GM21717 (cell line): ENCODE measurements around the gene ZNF746.
"Not testable (repeated sequence)": the region's sequence is repeated elsewhere in the genome, so short reads cannot be mapped to it uniquely, and the experiment has no call there.

Experiments
- ATAC-seq: cut with Tn5 transposase; IDR thresholded peaks from one replicate; pipeline ENCODE4 v1.9.1; 2021; ENCODE audit warnings: mild to moderate bottlenecking, moderate library complexity; ENCODE audit not compliant: unreplicated experiment

Gene ZNF746

DNA sequence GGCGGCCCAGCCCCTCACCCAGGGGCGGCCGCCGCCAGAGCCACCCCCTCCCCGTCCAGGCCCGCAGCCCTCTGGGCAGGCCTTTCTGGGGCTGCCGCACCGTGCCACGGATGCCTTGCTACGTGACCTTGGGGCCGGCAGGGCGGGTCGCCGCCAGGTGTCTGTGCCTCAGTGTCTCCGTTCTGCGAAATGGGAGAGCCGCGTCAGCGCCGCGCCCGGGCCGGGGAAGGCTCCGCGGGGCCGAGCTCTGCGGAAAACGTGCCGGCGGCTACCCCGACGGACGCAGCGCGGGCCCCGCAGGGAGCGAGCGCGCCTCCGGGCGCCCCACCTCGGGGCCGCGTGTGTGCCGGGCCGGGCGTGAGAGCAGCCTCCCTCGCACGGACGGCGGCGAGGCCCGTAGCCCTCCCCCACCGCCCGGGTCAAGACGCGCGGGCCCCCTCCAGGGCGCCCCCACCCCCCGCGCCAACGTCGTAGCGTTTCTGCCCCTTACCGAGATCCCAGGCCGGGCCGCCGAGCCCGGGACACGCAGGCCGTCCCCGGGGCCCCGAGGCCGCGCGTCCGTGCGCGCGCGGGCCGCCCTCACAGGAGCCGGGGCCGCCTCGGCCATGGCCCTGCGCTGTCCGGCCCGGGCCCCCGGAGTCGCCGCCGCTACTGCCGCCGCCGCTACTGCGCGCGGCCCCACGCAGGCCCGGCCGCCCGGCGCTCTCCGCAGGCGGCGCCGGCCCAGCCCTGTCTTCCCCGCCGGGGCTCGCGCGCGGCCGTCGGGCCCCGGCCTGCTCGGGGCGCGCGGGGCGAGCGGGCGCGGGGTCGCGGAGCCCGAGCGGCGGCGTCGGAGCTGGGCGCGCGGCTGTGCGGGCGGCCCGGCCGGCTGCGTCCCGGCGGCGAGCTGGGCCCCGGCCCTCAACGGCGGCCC, 37.8 kb downstream of the ZNF746 start:
- ATAC-seq, result peak; percentile 34

DNA sequence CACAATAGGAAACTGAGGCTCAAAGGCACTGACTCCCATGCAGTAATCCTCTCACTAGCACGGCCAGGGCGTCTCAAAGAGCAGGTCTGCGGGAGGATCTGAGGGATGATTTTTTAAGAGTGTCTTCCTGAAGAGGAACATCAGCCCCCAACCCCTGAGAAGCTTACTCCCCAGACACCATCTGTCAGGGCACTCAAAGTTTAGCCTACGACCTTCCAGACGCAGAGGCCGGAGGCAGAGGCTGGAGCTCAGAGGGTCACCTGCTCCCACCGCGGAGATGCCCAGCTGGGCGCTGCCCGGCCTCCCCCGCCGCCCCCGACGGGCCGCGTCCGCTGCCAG, 38.4 kb downstream of the ZNF746 start:
- no peak for ATAC-seq

DNA sequence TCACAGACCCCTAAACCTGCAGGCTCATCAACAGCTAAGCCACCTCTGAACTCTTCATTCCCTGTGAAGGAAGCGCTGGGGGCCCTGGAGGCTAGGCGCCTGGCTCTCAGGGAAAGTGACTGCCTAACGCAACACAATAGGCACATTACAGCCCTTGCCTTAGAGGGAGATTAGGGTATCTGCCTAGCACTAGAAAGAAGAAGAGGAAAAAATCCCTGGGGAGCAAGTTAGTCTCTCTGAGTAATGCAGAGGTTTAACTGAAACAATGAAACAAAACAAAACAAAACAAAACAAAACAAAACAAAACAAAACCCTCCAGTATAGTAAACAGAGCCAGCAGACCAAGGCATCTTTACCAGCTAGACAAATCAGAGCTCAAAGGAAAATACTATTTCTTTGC, 39.4 kb downstream of the ZNF746 start:
- ATAC-seq, result no peak

DNA sequence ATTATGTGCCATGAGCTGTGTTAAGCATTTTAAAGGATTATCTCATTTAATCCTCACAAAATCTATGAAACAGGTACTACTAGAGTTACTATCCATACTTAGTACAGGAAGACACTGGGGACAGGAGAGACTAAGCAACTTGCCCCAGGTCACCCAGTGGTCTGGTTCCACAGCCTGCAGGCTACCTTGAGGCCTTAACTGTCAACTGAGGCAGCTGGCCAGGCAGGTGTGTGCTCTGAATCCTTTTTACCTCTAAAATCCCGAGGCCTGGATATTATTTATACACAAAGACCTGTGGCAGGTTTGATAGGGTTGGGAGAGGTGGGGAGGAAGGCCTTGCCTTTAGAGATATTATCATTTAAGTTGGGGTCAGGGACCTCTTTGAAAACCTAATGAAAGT, 39.8 kb downstream of the ZNF746 start:
- no peak for ATAC-seq

DNA sequence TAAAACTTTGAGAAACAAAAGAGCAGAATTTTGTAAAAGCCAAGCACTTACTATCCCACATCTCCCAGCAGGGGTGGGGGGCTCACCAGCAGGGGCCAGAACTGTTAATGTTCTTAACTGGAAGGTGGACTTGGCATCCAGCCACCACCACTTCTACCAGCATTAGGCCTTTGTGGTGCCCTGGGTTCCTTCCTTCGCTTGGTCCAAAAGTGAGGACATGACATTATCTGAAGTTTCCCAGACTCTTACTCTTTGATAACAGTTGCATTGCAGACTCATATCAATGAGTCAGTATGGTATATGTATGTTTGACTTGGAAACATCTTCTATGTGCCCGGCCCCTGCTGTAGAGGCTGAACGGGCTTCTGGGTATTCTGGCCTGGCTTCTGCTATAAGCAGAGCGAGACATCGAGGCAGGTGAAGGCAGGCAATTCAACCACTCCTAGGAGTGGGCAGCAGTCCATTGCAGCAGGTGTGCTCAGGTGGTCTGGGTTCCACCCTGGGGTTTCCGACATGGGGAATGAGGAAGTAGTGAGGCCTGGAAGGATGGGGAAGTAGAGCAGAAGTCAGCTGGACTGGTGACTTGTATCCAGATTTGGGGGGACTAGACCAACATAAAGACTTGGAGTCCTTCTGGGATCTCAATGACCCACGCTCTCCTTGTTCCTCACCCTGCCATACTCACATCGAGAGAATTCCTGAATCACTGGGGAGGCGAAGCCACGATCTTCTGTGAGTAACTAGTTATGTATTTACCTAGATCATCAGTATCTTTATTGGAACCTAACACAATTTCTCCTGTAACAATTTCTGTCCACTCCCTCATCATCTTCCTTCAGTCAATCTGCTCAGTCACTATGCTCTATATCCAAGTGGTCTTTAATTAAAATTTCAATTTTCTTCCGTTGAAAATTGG, 40.8 kb downstream of the ZNF746 start:
- ATAC-seq, result no peak

DNA sequence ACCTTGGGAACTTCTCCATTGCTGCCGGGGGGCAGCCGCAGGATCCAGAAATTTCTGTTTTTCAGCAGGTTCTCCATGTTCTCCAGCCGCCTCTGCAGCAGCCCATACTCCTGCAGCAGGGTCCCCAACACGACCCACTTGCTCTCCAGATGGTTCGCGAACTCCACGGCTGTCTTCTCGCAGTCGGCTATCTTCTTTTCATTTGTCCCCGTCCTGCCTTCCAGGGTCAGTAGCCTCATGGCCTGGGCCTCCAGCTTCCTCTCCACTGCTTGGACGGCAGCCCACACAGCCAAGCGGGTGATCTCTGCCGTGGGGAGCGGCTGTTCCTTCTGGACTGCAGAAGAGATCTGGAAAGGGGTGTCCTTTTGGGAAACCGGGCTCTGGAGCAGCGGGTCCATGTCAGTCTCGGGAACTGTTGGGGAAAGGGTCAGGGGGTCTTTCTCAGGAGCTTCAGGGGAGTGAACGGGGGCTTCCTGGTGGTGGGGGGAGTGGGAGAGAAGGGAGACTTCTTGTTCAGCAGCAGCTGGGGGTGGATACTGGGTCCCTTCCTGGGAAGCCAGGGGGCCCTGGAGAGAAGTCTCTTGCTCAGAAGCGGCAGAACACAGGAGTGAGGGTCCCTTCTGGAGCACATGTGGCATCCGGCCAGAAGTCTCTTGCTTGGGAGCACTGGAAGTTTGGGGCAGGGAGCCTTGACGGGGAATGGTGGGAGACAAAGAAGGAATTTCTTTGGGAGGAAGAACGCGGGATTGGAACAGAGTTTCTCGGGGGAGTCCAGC, 42.2 kb downstream of the ZNF746 start:
- no peak for ATAC-seq

DNA sequence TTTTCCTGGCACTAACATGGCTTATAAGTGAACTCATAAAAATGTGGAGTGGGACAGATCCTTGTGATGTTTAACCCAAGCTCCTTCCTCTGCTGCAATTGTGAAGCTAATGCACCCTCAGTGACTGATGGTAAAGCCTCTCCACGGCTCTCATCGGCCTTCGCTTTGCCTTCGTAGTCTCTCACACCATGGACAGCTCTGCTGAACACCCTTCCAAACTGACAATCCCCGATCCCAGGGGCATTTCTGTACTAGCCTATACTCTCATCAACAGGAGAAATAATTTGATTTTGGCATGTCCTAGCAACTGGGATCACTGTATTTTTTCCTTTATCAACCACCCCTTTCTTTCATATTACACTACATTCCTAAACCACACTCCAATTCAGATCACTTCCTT, 42.9 kb downstream of the ZNF746 start:
- no peak for ATAC-seq

DNA sequence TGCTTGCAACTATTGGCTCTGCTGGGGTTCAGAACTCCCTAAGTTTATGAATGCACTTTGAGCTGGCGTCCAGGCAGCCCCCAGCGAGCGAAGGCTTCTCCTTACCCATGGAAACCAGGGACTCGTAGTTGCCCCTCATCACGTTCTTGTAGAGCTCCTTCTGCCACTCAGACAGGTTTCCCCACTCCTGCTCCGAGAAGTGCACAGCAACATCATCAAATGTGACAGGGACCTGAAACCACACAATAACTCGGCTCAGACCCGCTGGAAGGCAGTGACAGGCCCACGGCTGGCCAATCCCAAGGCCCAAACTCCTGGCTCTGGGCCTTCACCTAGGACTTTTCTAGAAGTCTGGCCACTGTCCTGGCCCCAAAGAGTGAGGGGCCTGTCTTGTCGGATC, 43.6 kb downstream of the ZNF746 start:
- ATAC-seq, result no peak

DNA sequence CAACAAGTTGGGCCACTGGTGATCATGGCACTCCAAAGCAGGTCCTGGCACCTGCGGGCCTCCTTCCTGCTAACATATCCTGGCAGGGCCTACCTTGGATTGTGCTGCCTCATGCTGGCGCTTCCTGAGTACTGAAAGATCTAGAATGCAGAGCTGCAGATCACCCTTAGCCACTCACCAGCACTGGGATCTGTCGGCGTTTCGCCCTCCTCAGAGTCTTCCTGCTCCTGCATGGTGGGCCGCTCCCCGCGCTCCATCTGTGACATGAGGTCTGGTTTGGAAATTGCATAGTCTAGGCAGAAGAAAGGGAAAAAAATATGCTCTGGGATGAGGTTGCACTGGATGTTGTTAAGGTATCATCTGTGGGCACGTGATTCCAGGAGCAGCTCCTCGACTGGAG, 46.8 kb downstream of the ZNF746 start:
- ATAC-seq, result no peak

DNA sequence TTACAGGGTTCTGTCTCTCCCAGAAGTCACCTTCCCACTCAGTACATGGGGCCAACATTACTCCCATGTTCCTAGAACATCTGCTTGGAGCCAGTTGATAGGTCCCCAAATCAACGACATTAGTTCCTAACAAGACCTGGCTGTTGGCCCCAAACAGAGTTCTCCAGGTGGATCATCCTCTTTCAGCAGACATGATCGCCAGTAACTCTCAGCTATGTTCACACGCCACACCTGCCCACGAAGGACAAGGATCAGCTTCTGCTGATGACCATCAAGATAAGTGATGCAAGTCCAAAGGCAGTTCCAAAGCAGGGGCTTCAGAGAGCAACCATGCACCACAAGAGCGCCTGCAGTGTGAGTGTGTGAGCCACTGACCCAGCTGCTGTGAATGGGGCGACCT, 47.7 kb downstream of the ZNF746 start:
- ATAC-seq, result no peak

DNA sequence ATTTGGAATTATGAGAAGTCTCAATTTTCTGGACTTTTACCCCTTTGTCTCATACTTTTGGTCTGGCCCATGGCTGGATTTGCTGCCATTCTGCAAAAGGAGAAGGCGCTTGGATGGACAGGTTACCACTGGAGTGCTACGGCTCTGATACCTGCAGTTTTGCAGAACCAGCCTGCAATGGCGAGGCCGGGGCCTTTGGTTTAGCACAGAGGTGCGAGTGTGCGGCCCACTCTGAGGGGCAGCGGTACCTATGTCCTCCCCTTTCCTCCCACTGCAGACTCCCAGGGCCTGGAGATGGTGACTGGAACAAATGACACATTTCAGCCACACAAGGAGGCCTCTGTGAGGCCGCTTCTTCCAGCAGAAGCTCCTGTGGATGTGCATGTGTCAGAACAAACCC, 48.6 kb downstream of the ZNF746 start:
- no peak for ATAC-seq

DNA sequence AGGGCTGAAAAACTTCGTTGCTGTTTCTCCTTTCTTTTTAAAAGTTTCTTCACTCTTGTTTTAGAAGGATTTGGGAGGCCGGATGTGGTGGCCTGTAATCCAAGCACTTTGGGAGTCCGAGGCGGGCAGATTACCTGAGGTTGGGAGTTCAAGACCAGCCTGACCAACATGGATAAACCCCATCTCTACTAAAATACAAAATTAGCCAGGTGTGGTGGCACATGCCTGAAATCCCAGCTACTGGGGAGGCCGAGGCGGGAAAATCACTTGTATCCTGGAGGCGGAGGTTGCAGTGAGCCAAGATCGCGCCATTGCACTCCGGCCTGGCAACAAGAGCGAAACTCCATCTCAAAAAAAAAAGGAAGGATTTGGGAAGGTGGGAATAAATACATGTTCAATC, 51.6 kb downstream of the ZNF746 start:
- not testable (repeated sequence) for ATAC-seq

DNA sequence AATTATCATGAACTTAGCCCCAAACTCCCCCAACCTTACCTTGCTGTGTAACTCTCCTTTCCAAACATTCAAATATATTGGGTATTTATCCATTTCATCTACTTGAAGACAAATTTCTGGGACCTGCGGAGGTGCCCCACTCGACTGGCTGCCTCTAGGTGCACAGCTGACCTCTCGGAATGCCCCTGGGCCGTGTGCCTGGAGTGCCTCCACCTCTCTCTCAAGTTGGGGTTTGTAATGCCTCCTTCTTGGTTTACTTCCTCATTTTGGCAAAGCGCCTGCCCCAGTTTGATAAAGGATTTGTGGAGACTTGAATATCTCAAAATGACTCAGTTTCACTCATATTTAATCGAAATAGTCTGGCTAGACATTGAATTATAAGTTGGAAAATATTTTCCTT, 53.3 kb downstream of the ZNF746 start:
- ATAC-seq, result no peak

DNA sequence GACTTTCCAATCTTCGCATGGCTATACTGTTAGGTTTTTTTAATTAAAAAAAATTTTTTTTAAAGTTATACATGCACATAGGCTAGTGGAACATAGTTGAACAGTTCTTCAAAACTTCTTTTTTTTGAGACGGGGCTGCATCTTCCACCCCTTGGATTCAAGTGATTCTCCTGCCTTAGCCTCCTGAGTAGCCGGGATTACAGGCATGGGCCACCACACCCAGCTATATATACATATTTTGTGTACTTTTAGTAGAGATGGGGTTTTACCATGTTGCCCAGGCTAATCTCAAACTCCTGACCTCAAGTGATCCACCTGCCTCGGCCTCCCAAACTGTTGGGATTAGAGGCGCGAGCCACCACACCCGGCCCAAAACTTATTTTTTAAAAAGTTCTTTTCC, 54.1 kb downstream of the ZNF746 start:
- ATAC-seq, result no peak

DNA sequence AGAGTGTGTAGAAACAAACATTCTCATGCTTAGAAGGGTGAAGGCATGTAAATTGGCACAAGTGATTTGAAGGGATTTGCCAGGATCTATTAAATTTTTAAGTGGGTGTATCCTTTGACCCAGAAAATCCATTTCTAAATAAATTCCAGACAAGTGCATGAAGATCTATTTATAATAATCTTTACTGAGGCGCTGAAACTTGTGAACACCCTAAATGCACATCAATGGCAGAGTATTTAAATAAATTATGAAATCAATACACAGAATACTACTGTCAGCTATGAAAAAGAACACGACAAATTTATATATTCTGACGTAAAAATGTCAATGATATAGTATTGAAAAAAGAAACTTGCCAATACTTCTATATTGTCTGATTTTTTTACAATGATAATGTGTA, 54.7 kb downstream of the ZNF746 start:
- no peak for ATAC-seq

DNA sequence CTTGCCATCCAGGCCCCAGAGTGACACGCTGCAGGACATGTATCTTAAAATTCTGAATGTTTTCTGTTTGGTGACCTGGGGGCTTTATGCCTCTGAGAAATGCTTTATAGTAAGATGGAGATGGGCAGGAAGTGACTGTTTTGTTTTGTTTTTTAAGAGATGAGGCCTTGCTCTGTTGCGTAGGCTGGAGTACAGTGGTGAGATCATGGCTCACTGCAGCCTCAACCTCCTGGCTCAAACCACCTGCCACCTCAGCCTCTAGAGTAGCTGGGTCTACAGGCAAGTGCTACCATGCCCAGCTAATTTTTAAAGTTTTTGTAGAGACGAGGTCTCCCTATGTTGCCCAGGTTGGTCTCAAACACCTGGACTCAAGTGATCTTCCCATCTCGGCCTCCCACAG, 57.4 kb downstream of the ZNF746 start:
- no peak for ATAC-seq

DNA sequence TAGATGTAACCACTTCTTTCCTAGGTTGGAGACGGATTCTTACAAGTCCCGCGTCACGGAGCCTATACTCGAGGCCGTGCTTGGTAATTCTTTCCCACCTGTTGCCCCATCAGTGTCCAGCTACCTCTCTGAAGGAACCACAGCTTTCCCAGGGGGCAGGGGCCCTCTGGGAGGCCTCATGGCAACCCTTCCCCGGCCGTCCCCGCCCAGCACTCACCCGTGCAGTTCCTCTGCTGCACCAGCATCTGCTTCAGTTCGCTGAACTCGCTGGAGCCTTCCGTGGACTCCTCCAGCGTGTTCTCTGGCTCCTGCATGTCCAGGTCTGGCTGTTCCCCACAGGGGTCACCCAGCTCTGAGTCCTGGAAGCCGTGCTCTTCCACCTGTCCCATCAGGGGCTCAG, 61.3 kb downstream of the ZNF746 start:
- ATAC-seq, result no peak

DNA sequence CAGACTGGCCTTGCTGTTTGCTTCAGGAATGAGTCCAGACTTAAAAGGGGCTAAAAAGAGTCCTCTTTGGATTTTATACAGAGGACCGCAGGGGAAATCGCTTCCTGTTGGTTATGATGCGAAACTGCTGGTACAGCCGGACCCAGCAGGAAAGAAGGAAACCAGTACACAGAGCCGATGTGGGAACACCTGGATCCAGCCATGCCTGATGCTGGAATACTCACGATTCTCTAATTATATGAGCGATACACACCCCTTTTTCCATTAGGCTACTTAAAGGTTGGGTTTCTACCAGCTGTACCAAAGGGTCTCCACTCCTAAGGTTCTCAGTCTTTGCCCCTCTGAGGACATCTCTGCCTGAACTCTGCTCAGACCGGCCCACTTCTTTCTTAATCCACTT, 64.5 kb downstream of the ZNF746 start:
- ATAC-seq, result no peak

DNA sequence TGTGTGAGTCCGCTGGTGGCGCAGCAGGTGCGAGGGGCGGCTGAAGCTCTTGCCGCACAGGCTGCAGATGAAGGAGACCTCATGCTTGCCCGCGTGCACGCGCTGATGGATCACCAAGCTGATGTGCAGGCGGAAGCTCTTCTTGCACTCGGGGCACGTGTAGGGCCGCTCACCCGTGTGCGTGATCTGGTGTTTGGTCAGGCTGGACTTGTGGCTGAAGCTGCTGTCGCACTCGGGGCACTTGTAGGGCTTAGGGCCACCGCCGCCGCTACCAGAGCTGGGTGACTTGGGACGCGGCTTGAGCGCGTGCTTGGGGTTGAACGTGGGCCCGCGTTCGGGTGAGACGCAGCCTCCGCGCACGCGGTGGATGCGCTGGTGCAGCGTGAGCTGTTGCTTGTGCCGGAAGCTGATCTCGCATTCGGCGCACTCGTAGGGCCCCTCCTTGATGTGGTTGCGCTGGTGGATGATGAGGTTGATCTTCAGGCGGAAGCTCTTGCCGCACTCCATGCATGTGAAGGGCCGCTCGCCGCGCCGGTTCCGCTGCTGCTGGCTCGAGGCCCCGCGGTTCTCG, 65.4 kb downstream of the ZNF746 start:
- no peak for ATAC-seq

DNA sequence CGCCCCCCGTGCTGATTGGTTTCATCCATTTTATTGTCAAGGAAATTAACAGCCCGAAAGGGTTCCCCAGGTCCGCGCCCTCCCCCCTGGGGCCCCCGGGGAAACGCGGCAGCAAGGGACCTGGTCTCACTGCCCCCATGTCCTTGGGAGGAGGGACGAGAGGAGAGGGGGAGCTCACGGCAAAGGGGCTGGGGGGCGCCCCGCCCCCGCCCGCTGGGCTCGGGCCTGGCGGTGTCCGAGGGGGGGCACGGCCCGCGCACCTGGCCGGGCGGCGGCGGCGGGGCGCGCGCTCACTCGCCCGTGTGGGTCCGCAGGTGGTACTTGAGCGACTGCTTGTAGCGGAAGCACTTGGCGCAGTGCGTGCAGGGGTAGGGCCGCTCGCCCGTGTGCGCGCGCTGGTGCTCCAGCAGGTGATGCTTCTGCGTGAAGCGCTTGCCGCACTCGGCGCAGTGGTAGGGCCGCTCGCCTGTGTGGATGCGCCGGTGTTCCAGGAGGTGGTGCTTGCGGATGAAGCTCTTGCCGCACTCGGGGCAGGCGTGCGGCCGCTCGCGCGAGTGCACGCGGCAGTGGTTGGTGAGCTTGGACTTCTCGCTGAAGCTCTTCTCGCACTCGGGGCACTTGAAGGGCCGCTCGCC, 66.0 kb downstream of the ZNF746 start:
- no peak for ATAC-seq

DNA sequence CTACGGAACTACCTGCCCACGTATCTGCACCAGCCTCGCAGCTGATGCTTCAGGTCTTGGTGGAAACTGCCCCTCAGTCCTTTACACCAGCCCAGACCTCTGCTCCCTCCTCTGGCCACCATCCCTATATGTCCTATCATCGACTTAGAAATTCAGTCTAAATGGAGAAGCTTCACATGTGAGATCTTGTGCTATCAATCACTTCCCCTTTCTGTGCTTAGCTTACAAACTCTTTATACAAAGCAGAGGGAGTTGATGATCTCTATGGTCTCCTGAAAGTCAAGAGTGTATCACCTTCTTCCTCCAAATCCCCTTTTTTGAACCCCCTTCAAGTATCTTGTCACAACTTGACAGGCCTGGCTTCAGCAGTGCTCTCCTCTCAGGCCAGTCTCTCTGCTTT, 67.4 kb downstream of the ZNF746 start:
- no peak for ATAC-seq
